NCI-H2107 (cell line): ENCODE measurements around the gene ZNF598.
A peak's percentile ranks its signal among the peaks of the same experiment; 100 is the strongest.
"Not testable (repeated sequence)": the region's sequence is repeated elsewhere in the genome, so short reads cannot be mapped to it uniquely, and the experiment has no call there.

Experiments used
- DNase-seq: peaks from one replicate; lab custom pipeline; 2025; lab: John Stamatoyannopoulos, UW

Gene ZNF598

DNA sequence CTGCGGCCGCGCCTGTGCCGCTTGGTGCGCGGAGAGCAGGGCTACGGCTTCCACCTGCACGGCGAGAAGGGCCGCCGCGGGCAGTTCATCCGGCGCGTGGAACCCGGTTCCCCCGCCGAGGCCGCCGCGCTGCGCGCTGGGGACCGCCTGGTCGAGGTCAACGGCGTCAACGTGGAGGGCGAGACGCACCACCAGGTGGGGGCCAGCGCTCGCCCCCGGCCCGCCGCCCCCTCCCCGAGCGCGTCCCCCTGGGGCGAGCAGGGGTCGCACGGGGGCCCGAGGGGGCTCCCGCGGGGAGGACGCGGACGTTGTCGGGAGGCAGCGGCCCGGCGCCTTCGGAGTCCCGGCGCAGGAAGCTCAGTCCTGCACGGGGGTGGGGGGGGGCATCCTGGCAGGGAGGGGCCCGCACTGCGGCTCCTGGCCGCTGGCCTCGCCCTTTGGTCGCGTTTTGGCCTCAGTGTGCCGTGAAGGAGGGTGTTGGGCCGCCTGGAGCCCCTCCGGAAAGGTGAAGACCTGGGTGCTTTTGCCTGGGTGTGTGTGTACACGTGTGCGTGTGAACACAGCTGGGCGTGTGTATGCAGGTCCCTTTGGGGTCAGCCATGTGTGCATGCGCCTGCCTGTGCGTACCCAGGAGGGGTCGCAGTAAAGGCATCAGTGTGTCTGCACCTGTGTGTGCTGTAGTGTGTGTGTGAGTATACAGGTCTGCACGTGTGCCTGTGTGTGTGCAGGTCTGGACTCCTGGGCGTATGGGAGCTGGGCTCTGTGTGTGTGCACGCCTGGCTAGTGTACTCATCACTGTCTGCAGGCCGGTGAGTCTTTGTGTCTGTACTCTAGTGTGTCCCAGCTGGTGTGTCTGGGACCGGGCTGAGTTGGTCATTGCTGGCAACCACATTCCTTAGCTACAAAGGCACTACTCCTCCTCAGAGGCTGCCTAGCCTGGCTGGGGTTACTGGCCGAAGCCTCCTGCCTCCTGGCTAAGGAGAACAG is 17.7 kb upstream of the ZNF598 start:
- DNase-seq: no peak

DNA sequence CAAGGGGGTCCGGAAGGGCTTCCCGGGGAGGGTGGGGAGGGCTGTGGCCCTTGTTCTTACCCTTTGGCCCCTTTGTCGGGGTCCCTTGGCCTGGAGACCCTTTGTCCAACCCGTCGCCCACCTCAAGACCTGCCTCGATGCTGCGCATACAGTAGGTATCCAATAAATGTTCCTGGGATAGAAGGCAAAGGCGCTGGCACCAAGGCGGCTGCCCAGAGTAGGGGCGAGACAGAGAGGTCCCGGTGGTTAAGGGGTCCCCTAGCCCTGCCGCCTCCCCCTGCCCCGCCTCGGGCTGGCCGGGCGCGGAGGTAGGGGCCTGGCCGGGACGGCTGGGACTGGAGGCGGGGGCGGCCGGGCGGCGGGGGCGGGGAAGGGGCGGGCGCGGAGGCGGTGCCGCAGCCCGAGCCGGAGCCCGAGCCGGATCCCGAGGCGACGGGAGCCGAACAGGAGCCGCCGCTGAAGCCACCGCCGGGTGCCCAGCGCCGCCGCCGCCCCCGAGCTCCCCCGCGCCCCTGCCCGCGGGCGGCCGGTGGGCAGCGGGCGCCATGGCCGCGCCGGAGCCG is 16.9 kb upstream of the ZNF598 start, which contains the start of gene NHERF2:
Gene NHERF2, plus strand, starts transcription at position 442 of the 563 bp plus-strand sequence. Its CDS starts 104 bp downstream, at position 546.
- no peak for DNase-seq

DNA sequence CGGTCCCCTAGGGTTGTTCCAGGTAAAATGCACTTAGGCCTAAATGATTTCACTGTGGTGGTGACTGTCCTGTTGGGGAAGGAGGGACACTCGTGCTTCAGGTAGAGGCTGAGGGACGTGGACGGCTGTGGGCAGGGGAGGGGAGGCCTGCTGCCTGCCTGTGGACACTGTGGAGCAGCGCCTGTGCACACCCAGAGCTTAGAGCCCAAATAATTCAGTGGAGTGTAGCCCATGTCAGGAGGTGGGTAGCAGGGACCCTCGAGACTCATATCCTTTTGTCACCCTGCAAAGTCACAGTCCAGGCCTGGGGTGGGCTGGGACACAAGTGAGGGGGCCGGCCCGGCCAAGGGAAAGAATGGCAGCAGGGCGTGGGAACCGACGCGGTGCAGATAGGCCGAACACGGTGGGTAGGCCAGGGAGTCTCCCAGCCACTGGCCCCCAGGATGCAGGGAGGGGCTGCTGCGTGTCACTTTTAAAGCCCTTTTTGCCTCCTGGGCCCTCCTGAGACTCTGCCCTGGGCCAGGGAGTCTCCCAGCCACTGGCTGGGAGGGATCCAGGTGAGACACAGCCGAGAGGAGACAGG is 16.3 kb upstream of the ZNF598 start:
- DNase-seq: no peak

DNA sequence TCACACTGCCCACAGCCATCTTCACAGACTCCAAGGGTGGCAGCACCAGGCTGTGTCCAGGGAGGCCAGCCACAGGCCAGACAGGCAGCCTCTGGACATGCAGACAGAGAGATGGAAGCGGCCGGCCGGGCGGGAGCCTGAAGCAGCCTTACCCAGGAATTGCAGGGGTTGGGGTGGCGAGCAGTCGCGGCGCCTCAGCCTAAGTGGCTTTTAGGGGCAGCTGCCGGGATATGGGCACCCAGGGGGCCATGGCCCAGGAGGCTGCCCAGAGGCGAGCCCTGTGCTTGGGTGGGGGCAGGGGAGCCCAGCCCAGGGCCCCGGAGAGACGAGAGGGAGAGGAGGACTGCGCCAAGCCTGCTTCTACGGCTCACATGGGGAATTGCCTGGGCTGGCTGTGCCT is 15.6 kb upstream of the ZNF598 start:
- DNase-seq: no peak

DNA sequence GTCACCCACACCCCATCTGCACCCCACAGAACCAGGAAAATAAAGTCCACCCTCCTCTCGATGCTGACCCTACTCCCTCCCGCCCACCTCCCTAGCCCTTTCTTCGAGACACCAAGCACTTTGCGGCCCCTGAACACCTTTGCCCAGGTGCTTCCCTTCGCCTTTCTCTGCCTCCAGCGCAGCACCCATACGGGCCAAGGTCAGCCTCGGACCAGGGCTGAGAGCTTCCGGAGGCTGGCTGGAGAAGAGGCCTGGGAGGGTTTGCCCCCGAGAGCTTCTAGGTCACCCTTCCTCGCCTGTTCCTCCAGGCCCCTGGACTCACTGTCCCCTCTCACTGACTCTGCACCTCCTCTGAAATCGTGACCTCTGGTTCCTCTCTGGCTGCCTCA is 14.4 kb upstream of the ZNF598 start:
- DNase-seq: no peak

DNA sequence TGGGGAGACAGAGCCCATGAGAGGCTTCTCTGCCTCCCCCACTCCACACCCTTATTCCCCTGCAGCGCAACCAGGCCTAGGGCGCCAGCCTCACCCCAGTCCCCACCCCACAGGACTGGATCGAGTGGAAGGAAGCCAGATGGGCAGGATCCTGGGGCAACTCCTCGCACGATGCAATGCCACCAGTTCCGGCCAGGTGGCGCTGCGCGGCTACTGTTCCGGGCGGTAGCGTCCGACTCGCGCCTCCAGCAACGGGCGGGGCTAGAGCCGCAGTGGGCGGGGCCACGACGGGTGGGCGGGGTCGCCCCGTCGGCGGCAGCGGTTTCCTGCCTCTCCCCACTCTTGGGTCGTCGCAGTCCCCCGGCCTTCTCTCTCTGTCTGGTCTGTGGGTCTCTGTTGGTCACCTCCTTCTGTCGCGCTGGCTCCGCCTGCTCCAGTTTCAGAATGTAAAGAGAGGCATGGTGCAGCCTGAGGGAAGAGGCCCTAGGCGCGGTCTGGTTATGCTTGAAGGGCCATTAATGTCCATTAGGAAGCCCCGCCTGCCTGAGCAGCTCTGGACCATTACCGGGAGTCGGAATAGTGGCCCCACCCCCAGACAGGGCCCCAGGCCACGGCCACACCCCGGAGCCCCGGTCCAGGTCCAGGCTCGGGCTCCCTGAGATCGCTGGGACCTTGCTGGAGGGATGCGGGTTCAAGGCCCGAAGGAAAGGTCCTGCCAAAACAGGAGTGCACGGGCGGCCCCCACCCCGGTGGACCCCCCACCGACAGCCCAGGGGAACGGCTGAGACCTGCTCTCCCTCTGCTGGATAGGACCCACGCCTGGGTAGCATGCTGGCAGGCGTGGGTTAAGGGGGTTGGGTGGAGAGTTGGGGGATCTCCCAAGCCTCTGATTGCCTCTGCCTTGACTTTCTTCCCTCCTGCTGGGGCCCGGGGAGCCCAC is 13.7 kb upstream of the ZNF598 start:
- DNase-seq: peak; percentile 85

DNA sequence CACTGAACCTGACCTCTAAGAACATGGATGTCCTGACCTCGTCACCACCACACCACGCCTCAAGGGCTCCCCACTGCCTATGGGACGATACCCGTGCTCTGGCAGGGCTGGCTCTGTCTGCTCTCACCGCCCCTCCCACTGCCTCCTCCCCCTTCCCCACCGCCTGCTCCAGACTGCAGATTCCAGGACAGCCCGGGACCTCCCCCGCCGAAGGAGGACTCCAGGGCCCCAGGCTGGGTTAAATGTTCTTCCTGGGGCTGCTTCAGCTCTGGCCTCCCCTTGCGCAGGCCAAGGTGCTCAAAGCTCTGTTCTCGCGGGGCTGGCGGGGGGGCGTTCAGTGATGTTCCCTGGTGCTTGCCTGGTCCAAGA is 13.1 kb upstream of the ZNF598 start:
- DNase-seq: no peak

DNA sequence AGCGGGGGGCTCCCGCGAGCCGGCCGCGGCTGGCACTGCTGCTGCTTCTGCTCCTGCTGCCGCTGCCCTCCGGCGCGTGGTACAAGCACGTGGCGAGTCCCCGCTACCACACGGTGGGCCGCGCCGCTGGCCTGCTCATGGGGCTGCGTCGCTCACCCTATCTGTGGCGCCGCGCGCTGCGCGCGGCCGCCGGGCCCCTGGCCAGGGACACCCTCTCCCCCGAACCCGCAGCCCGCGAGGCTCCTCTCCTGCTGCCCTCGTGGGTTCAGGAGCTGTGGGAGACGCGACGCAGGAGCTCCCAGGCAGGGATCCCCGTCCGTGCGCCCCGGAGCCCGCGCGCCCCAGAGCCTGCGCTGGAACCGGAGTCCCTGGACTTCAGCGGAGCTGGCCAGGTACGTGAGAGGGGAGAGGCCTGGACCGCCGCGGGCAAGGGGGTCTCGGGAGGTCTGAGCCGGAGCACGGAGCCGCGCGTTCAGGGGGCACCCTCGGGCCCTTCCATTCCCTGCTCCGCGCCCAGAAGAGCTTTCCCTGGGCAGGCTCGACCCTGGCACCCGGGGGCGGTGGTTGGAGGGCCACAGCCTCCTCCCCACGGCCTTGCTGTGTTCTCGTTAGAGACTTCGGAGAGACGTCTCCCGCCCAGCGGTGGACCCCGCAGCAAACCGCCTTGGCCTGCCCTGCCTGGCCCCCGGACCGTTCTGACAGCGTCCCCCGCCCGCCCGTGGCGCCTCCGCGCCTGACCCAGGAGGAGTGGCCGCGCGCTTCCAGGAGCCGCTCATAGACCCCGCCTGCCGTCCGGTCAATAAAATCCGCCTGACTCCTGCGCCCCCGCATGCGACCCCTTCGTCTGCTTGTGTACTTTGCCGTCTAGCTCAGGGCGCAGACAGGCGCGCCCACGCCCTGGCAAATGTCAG is 10.6 kb upstream of the ZNF598 start:
- DNase-seq: no peak

DNA sequence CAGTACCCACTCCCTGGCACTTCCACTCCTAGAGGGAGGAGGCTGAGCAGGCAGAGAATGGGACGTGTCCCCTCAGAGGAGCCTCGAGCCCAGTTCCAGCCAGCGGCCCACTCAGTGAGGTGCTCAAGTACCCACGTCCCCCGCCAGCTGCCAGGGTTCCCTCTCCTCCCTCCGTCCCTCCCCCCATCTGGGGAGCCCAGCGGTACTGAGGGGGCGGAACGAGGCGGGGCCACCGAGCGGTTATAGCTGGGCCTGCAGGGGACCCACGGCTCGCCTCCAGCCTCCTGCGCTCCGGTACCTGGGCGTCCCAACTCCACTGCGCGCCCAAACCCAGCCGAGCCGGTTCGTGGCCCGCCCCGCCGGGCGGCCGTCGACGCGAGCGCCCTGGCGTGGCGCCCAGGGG is 9.9 kb upstream of the ZNF598 start, which contains the start of gene NPW:
Gene NPW, plus strand, starts transcription at position 268 of the 403 bp plus-strand sequence.
- DNase-seq: no peak

DNA sequence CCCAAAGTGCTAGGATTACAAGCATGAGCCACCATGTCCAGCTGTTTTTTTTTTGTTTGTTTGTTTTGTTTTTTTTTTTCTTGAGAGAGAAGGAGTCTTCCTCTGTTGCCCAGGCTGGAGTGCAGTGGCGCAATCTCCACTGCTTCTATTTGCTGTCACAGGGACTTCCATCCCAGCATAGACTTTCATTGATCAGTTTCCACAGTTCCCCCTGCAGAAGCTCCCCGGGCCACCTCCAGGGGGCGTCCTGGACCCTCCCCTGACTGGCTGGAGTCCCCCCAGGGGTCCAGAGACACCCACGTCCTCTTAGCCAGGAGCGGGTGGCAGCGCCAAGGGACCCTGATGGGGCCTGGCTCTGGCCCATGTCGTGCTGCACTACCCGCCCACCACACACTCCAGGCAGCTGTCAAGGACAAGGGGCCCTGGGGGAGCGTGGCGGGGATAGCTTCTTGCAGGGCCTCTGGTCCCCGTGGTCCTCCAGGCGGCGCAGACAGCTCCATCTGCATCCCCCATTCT is 6.8 kb upstream of the ZNF598 start:
- no peak for DNase-seq

DNA sequence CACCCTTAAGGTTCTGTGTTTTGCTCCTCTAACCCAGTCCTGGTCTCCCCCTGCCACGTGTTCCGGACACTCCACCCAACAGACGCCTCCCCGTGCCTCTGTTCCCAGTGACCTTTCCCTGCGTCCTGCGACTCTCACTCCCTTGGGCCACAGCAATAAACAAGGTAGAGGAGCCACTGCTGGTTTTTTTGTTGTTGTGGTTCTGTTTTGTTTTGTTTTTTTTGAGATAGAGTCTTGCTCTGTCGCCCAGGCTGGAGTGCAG is 6.3 kb upstream of the ZNF598 start:
- no peak for DNase-seq

DNA sequence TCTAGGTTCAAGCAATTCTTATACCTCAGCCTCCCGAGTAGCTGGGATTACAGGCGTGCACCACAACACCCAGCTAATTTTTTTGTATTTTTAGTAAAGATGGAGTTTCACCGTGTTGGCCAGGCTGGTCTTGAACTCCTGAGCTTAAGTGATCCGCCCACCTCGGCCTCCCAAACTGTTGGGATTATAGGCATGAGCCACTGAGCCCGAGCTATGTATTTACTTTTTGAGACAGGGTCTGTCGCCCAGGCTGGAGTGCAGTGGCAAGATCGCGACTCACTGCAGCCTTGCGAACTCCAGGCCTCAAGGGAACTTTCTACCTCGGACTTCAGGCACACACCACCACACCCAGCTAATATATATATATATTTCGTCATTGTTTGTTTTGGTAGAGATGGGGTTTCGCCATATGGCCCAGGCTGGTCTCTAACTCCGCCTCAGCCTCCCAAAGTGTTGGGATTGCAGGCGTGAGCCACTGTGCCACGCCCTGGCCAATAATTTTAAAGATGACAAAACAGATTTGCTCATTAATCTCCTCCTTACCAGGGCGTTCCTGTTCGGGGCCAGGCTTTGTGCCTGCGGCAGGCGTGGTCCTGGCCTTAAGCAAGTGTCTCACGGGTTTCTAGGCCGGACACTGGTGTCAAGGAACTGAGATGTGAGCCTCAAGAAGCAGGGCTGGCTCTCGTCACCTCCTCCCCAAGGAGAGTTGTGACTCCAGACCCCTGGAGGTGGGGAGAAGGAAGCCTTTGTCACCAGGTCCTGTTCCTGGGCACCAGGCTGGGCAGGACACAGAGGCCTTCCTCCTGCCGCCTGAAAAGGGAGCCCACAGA is 5.7 kb upstream of the ZNF598 start:
- DNase-seq: no peak

DNA sequence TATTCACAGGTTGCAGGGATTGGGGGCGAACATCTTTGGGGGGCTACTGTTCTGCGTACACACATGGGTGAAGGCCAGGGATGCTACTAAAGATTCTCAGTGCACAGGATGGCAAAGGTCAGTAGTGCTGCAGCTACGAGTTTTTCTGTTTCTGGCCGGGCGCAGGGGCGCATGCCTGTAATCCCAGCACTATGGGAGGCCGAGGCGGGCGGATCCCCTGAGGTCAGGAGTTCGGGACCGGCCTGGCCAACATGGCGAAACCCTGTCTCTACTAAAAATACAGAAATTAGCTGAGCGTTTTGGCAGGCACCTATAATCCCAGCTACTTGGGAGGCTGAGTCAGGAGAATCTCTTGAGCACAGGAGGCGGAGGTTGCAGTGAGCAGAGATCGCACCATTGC is 3.9 kb upstream of the ZNF598 start:
- DNase-seq: no peak

DNA sequence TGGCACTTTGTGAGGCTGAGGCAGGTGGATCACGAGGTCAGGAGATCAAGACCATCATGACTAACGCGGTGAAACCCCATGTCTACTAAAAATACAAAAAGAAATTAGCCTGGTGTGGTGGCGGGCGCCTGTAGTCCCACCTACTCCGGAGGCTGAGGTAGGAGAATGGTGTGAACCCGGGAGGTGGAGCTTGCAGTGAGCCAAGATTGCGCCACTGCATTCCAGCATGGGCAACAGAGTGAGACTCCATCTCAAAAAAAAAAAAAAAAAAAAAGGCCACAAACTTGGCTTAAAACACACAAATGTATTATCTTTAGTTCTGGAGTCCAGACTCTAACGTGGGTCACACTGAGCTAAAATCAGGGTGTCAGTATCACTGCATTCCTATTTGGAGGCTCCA is 2.1 kb upstream of the ZNF598 start:
- DNase-seq: not testable (repeated sequence)

DNA sequence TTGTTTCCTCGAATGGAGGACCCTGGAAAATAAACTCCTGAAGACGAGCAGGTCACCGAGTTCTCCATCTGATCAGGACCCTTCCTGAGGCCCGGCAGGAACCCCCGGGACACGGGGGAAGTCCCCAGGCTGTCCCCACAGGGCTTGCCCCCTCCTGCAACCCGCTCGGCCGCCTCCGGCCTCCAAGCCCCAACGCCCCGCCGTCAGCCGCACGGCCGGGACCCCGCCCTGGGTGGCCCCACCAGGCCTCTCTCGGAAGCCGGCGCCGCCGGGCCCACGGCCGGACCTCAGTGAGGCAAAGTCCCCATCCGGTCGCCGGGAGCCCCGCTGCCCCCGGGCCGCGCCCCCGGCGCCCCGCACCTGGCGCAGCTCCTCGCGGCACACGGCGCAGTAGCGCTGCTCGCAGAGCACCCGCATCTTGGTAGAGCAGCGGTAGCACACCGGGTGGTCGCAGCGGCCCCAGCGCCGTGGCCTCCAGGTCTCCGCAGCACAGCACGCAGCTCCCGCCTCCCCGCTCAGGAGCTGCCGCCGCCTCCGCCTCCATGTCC is 383 bp downstream of the ZNF598 start:
- DNase-seq: no peak

DNA sequence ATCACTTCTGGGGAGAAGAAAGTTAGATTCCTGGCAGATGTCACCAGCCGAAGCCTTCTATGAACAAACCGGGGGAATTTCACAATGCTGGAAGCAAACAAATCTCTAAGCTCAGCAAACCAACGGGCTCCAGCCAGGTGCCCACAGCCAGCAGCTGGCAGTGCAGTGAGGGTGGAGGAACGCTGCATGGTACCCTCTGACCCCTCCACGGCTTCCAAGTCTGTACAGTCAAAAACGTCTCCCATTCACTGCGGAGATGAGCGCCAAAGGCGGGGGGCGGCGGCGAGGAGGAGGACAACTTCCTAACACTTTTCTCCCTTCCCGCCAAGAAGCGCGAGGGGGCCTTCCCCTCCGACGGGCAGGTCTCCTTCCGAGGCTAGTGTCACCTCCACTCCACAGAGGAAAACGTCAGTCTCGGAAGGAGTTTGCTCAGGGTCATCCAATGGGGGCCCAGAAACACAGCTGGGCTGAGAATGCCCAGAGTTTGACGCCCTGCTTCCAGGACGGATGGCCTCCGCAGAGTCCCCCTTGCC is 924 bp downstream of the ZNF598 start:
- no peak for DNase-seq

DNA sequence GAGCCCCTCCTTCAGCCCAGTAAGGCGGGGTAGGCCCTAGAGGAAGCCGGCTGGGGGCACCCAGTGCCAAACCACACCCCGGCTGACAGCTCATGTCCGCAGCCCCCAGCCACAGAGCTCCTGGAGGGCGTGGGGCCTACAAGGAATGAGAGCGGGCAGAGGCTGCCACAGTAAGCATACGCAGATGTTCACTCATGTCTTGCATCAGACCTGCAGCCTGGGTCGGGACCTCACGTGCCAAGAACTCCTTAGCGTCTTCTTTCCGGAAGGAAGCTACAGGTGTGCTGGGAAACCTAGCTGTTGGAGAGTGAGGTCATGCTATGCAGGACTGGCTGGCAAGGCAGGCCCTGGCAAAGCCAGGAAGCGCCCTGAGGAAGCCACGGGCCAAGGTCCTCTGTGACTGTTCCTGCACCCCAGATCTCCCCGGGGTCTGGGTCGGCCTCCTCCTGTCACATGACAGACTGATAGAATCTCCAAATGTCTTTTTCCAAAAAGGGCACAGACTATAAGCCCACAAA is 1.6 kb downstream of the ZNF598 start:
- no peak for DNase-seq

DNA sequence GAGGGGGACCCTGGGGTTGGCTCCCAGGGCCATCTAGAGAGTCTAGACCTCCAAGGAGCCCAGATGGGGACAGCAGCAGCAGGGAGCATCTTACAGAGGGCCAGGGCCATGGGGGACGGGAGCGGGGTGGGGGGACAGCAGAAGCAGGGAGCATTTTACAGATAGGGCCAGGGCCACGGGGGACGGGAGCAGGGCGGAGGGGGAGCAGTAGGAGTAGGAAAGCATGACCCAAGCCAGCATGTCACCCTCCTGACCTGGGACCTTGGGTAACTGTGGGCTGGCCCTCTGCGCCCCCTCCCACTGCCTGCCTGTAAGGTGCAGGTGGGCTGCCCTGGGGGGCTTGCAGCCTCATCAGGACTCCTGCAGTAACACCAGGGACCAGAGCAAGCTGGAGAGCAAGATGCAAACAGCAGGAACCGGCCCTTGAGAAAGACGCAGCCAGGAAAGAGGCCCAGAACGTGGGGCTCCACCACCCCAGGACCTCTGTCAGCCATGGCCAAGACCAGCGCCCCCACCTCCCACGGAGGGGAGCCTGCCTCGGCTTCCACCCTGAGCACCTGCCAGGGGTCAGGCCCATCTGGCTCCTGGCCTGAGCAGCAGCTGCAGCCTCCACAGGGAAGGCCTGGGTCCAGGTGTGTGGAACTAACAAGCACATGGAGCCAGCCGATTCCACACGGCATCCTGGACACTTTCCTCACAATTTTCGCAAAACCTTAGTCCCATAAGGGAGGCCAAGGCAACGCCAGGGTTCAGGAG is 2.4 kb downstream of the ZNF598 start:
- no peak for DNase-seq
